ENCODE results near the gene CDH26. TPM values are rescaled to one million over a fixed set of nuclear protein-coding genes. Genes with fewer than 3 reads are reported as not detected.

CDH26 gene
- total RNA-seq, 1 donor from 2014 or later = 0.30 TPM

- Mint-ChIP-seq H3K27ac (no peak overlapping the region), H3K27me3 (ENCODE audit: low read depth) (no peaks in the 10 kb centered on the region), H3K36me3 (ENCODE audit: low read depth) (peaks cover 19% of the 10 kb centered on the region), H3K9me3 (no peaks in the 10 kb centered on the region), H3K4me1 (ENCODE audit: low read depth) (peaks cover 31% of the 10 kb centered on the region), H3K4me3 (ENCODE audit: low read depth) (no peak overlapping the region)
- intact Hi-C loops (cut with micrococcal nuclease) = no loop called here
- no peak for DNase-seq (ENCODE audit: low spot score)
Observed at GRCh38 chr20:59935457-59936185, 22.6 kb upstream of the CDH26 start.

- Mint-ChIP-seq H3K27ac (no peak overlapping the region), H3K4me3 (ENCODE audit: low read depth) (no peak overlapping the region), H3K4me1 (ENCODE audit: low read depth) (peaks cover 31% of the 10 kb centered on the region), H3K36me3 (ENCODE audit: low read depth) (peaks cover 23% of the 10 kb centered on the region), H3K9me3 (no peaks in the 10 kb centered on the region), H3K27me3 (ENCODE audit: low read depth) (no peaks in the 10 kb centered on the region)
- intact Hi-C loops (cut with micrococcal nuclease) = no loop called here
- DNase-seq (ENCODE audit: low spot score) = no peak
Observed at GRCh38 chr20:59936409-59936808, 21.8 kb upstream of the CDH26 start.

GRCh38 chr20:59937150-59937549 is 21.1 kb upstream of the CDH26 start:
- intact Hi-C loops (cut with micrococcal nuclease) = no loop called here
- Mint-ChIP-seq H3K27ac (no peak overlapping the region), H3K4me3 (ENCODE audit: low read depth) (no peak overlapping the region), H3K9me3 (no peaks in the 10 kb centered on the region), H3K36me3 (ENCODE audit: low read depth) (peaks cover 22% of the 10 kb centered on the region), H3K27me3 (ENCODE audit: low read depth) (no peaks in the 10 kb centered on the region), H3K4me1 (ENCODE audit: low read depth) (peaks cover 31% of the 10 kb centered on the region)
- DNase-seq (ENCODE audit: low spot score) = no peak

- H3K36me3 Mint-ChIP-seq (ENCODE audit: low read depth) = peaks cover 24% of the 10 kb centered on the region
- H3K27me3 Mint-ChIP-seq (ENCODE audit: low read depth) = no peaks in the 10 kb centered on the region
- peaks cover 33% of the 10 kb centered on the region for H3K4me1 Mint-ChIP-seq (ENCODE audit: low read depth)
- intact Hi-C loops (cut with micrococcal nuclease) = no loop called here
- H3K27ac Mint-ChIP-seq = no peak overlapping the region
- H3K4me3 Mint-ChIP-seq (ENCODE audit: low read depth) = peak overlapping the region; percentile 78
- H3K9me3 Mint-ChIP-seq = no peaks in the 10 kb centered on the region
- DNase-seq (ENCODE audit: low spot score) = no peak
Observed at GRCh38 chr20:59938221-59938620, 20.0 kb upstream of the CDH26 start.

- Mint-ChIP-seq H3K36me3 (ENCODE audit: low read depth) (peaks cover 24% of the 10 kb centered on the region), H3K9me3 (no peaks in the 10 kb centered on the region), H3K4me3 (ENCODE audit: low read depth) (peak overlapping the region; percentile 78), H3K27me3 (ENCODE audit: low read depth) (no peaks in the 10 kb centered on the region), H3K4me1 (ENCODE audit: low read depth) (peaks cover 33% of the 10 kb centered on the region), H3K27ac (no peak overlapping the region)
- intact Hi-C loops (cut with micrococcal nuclease) = no loop called here
- DNase-seq (ENCODE audit: low spot score) = no peak
Observed at GRCh38 chr20:59938696-59939051, 19.5 kb upstream of the CDH26 start.

- peaks cover 30% of the 10 kb centered on the region for H3K36me3 Mint-ChIP-seq (ENCODE audit: low read depth)
- H3K9me3 Mint-ChIP-seq = no peaks in the 10 kb centered on the region
- no peaks in the 10 kb centered on the region for H3K27me3 Mint-ChIP-seq (ENCODE audit: low read depth)
- H3K27ac Mint-ChIP-seq = no peak overlapping the region
- peaks cover 33% of the 10 kb centered on the region for H3K4me1 Mint-ChIP-seq (ENCODE audit: low read depth)
- no peak for DNase-seq (ENCODE audit: low spot score)
- intact Hi-C loops (cut with micrococcal nuclease) = no loop called here
- H3K4me3 Mint-ChIP-seq (ENCODE audit: low read depth) = peak overlapping the region; percentile 94
Observed at GRCh38 chr20:59939052-59939878, 19.0 kb upstream of the CDH26 start.

- Mint-ChIP-seq H3K27ac (peak overlapping the region; percentile 79), H3K4me1 (ENCODE audit: low read depth) (peaks cover 33% of the 10 kb centered on the region), H3K4me3 (ENCODE audit: low read depth) (peak overlapping the region; percentile 94), H3K9me3 (no peaks in the 10 kb centered on the region), H3K27me3 (ENCODE audit: low read depth) (no peaks in the 10 kb centered on the region), H3K36me3 (ENCODE audit: low read depth) (peaks cover 36% of the 10 kb centered on the region)
- intact Hi-C loops (cut with micrococcal nuclease) = loop anchor here (2.0 to 10.0 kb wide), 2 partner anchors 117 to 325 kb away; no protein-coding TSS in a partner anchor
- no peak for DNase-seq (ENCODE audit: low spot score)
Observed at GRCh38 chr20:59939879-59940128, 18.4 kb upstream of the CDH26 start.

GRCh38 chr20:59940129-59940955 is 17.9 kb upstream of the CDH26 start, which contains the start of the genes FAM217B and PPP1R3D:
TSS of gene FAM217B (plus strand) at chr20:59940389. CDS start at chr20:59943944, 3,555 bp downstream.
TSS of gene PPP1R3D (minus strand) at chr20:59940305. CDS start at chr20:59939931, 374 bp downstream.
- Mint-ChIP-seq H3K4me3 (ENCODE audit: low read depth) (peak within 1 kb of the TSS; percentile 94), H3K9me3 (no peaks in the 10 kb centered on the region), H3K36me3 (ENCODE audit: low read depth) (peaks cover 37% of the 10 kb centered on the region), H3K27me3 (ENCODE audit: low read depth) (no peaks in the 10 kb centered on the region), H3K27ac (peak within 1 kb of the TSS; percentile 98), H3K4me1 (ENCODE audit: low read depth) (peaks cover 33% of the 10 kb centered on the region)
- DNase-seq (ENCODE audit: low spot score) = peak; percentile 90
- intact Hi-C loops (cut with micrococcal nuclease) = loop anchor here (2.0 to 10.0 kb wide), 2 partner anchors 116 to 324 kb away; no protein-coding TSS in a partner anchor

- intact Hi-C loops (cut with micrococcal nuclease) = loop anchor here (2.0 to 10.0 kb wide), 2 partner anchors 116 to 324 kb away; no protein-coding TSS in a partner anchor
- no peak for DNase-seq (ENCODE audit: low spot score)
- Mint-ChIP-seq H3K4me3 (ENCODE audit: low read depth) (peak overlapping the region; percentile 94), H3K4me1 (ENCODE audit: low read depth) (peaks cover 36% of the 10 kb centered on the region), H3K27ac (peak overlapping the region; percentile 98), H3K36me3 (ENCODE audit: low read depth) (peaks cover 42% of the 10 kb centered on the region), H3K9me3 (no peaks in the 10 kb centered on the region), H3K27me3 (ENCODE audit: low read depth) (no peaks in the 10 kb centered on the region)
Observed at GRCh38 chr20:59940956-59941294, 17.3 kb upstream of the CDH26 start.

GRCh38 chr20:59942245-59942644 is 16.0 kb upstream of the CDH26 start:
- Mint-ChIP-seq H3K4me3 (ENCODE audit: low read depth) (no peak overlapping the region), H3K36me3 (ENCODE audit: low read depth) (peaks cover 40% of the 10 kb centered on the region), H3K9me3 (no peaks in the 10 kb centered on the region), H3K4me1 (ENCODE audit: low read depth) (peaks cover 29% of the 10 kb centered on the region), H3K27me3 (ENCODE audit: low read depth) (no peaks in the 10 kb centered on the region), H3K27ac (no peak overlapping the region)
- intact Hi-C loops (cut with micrococcal nuclease) = loop anchor here (10.0 kb wide), 1 partner anchor 323 kb away; no protein-coding TSS in a partner anchor
- DNase-seq (ENCODE audit: low spot score) = no peak

GRCh38 chr20:59944726-59945125 is 13.5 kb upstream of the CDH26 start:
- intact Hi-C loops (cut with micrococcal nuclease) = loop anchor here (10.0 kb wide), 1 partner anchor 320 kb away; no protein-coding TSS in a partner anchor
- H3K27ac Mint-ChIP-seq = no peak overlapping the region

GRCh38 chr20:59945175-59945574 is 13.0 kb upstream of the CDH26 start:
- no peaks in the 10 kb centered on the region for H3K9me3 Mint-ChIP-seq
- H3K36me3 Mint-ChIP-seq (ENCODE audit: low read depth) = peaks cover 33% of the 10 kb centered on the region
- no peaks in the 10 kb centered on the region for H3K27me3 Mint-ChIP-seq (ENCODE audit: low read depth)
- no peak overlapping the region for H3K27ac Mint-ChIP-seq
- DNase-seq (ENCODE audit: low spot score) = no peak
- H3K4me3 Mint-ChIP-seq (ENCODE audit: low read depth) = no peak overlapping the region
- peaks cover 26% of the 10 kb centered on the region for H3K4me1 Mint-ChIP-seq (ENCODE audit: low read depth)
- intact Hi-C loops (cut with micrococcal nuclease) = loop anchor here (10.0 kb wide), 1 partner anchor 320 kb away; no protein-coding TSS in a partner anchor

More at GRCh38 chr20:59944726-59945125, 13.5 kb upstream of the CDH26 start:
- Mint-ChIP-seq H3K4me3 (ENCODE audit: low read depth) (no peak overlapping the region), H3K9me3 (no peaks in the 10 kb centered on the region), H3K4me1 (ENCODE audit: low read depth) (peaks cover 26% of the 10 kb centered on the region), H3K36me3 (ENCODE audit: low read depth) (peaks cover 33% of the 10 kb centered on the region), H3K27me3 (ENCODE audit: low read depth) (no peaks in the 10 kb centered on the region)
- DNase-seq (ENCODE audit: low spot score) = no peak
